Measurements from ENCODE around the gene HMG20A.

HMG20A gene

GRCh38 chr15:77519540-77519939 is 98.9 kb downstream of the HMG20A start:
- no peak for DNase-seq (ENCODE audit: low spot score)

- no peak for DNase-seq (ENCODE audit: low spot score)
Measured at GRCh38 chr15:77521206-77521605, 100.5 kb downstream of the HMG20A start.

GRCh38 chr15:77525400-77525811 is 104.7 kb downstream of the HMG20A start:
- no peak for DNase-seq (ENCODE audit: low spot score)

GRCh38 chr15:77525907-77526594 is 105.4 kb downstream of the HMG20A start:
- DNase-seq (ENCODE audit: low spot score), result no peak

GRCh38 chr15:77526595-77527163 is 106.0 kb downstream of the HMG20A start:
- no peak for DNase-seq (ENCODE audit: low spot score)

GRCh38 chr15:77527164-77527778 is 106.6 kb downstream of the HMG20A start:
- DNase-seq (ENCODE audit: low spot score), result no peak

- DNase-seq (ENCODE audit: low spot score), result no peak
Measured at GRCh38 chr15:77527831-77528231, 107.1 kb downstream of the HMG20A start.

GRCh38 chr15:77528290-77528967 is 107.7 kb downstream of the HMG20A start:
- DNase-seq (ENCODE audit: low spot score), result no peak

GRCh38 chr15:77528968-77529319 is 108.3 kb downstream of the HMG20A start:
- DNase-seq (ENCODE audit: low spot score), result no peak

- no peak for DNase-seq (ENCODE audit: low spot score)
Measured at GRCh38 chr15:77529394-77530159, 108.9 kb downstream of the HMG20A start.

- DNase-seq (ENCODE audit: low spot score), result no peak
Measured at GRCh38 chr15:77530576-77530975, 109.9 kb downstream of the HMG20A start.

GRCh38 chr15:77531191-77532000 is 110.7 kb downstream of the HMG20A start:
- no peak for DNase-seq (ENCODE audit: low spot score)

- DNase-seq (ENCODE audit: low spot score), result no peak
Measured at GRCh38 chr15:77532067-77532710, 111.5 kb downstream of the HMG20A start.

GRCh38 chr15:77532846-77533245 is 112.2 kb downstream of the HMG20A start:
- no peak for DNase-seq (ENCODE audit: low spot score)

- DNase-seq (ENCODE audit: low spot score), result no peak
Measured at GRCh38 chr15:77533578-77534430, 113.1 kb downstream of the HMG20A start.
